GM19467 (cell line): Measurements from ENCODE around the gene PRR14.
"Not testable (repeated sequence)": the region's sequence is repeated elsewhere in the genome, so short reads cannot be mapped to it uniquely, and the experiment has no call there.

Experiments used
- ATAC-seq: cut with Tn5 transposase; IDR thresholded peaks from one replicate; pipeline ENCODE4 v1.9.1; 2021; ENCODE audit warnings: mild to moderate bottlenecking, moderate library complexity; ENCODE audit not compliant: unreplicated experiment

PRR14 gene

DNA sequence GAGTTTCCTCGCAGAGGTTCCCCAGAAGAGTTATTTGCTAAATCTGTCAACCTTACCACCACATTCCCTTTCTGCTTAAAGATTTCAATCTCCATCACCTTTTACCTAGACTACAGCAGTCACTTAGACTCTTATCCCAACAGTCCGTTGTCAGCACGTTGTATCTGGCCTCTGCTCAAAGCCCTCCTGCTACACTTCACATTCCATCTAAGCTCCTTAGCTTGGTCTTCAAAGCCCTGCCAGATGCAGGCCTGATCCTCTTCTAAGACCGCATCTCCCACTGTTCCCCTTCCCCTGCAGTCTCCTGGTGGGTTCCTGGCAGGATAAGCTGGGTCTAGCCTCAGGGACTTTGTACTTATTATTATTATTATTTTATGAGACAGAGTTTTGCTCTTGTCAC lies 37.9 kb downstream of the PRR14 start:
- ATAC-seq: no peak

GRCh38 chr16:30691907-30692306 lies 41.1 kb downstream of the PRR14 start:
- no peak for ATAC-seq

- ATAC-seq: no peak
Observed at GRCh38 chr16:30692396-30693064, 41.8 kb downstream of the PRR14 start.

GRCh38 chr16:30694926-30695693 lies 44.4 kb downstream of the PRR14 start:
- no peak for ATAC-seq

DNA sequence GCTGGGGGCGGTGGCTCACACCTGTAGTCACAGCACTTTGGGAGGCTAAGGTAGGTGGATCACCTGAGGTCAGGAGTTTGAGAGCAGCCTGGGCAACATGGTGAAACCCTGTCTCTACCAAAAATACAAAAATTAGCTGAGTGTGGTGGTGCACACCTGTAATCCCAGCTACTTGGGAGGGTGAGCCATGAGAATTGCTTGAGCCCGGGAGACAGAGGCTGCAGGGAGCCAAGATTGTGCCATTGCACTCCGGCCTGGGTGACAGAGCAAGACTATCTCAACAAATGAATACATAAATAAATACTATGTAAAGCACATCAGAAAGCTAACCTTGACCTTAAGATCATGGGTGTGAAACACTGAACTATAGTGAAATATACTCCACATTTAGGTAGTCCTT lies 45.9 kb downstream of the PRR14 start:
- not testable (repeated sequence) for ATAC-seq

GRCh38 chr16:30697264-30698138 lies 46.7 kb downstream of the PRR14 start:
- ATAC-seq: peak; percentile 76

GRCh38 chr16:30698139-30698815 lies 47.5 kb downstream of the PRR14 start:
- ATAC-seq: peak; percentile 51

DNA sequence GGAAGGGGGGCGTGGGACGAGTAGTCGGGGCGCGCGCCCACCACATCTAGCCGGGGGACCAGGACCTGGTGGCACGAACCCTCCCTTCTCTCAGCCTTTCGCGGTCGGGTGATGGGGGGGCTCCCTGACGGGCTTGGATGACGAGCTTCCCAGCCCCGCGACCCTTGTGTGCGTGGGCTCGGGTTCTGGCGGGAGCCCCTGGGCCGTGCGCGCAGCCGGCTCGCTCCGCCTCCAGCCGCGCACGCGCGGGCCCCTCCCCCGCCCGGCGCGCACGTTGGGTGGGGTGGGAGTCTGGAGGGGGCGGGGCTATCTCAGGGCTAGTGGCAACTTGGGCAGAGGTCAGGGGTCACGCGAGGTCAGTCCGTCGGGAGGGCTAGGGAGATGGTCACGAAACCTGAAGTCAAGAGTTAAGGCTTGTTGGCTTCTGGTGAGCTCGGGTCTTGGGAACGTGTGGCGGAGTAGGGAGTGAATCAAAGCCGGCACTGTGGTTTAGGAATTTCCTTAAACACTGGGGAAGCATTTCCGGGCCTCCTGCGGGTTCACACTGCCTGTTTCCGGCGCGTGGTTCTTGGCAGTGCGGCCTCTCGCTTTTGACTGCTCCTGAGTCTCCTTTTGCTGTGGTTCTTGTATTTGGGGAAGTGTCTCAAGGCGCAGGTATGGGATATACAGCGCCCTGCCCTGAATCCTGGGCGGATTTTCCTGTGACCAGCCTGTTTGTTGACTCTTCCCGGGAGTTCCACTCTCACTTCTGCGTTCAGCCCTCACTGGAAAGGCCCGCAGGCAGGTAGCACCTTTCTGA lies 48.3 kb downstream of the PRR14 start, which contains the start of gene SRCAP:
Gene SRCAP, plus strand, starts transcription at position 356 of the 799 bp plus-strand sequence. CDS start 1,654 bp downstream, outside the sequence.
- peak; percentile 24 for ATAC-seq

DNA sequence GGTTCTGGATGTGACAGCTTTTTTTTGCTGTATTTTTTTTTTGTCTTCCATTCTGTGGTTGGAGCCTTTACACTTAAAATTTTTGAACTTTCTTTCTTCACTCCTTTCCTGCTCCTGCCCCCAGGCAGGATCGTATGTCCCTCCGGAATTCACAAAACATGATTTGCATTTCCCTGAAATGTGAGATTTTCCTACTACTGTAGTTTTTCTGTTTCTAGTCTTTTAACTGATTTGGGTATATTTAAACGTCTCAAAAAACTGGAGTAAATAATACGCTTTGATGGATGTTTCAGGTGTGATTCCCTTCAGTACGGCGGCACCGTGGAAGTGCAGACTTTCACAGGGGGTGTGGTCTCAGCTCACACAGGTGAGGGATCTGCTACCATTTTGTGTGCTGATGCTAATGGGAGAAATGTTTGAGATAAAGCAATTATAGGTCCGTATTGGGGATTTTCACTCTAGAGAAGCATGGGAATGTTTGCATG lies 48.9 kb downstream of the PRR14 start:
- no peak for ATAC-seq

GRCh38 chr16:30700491-30700890 lies 49.7 kb downstream of the PRR14 start:
- ATAC-seq: no peak

DNA sequence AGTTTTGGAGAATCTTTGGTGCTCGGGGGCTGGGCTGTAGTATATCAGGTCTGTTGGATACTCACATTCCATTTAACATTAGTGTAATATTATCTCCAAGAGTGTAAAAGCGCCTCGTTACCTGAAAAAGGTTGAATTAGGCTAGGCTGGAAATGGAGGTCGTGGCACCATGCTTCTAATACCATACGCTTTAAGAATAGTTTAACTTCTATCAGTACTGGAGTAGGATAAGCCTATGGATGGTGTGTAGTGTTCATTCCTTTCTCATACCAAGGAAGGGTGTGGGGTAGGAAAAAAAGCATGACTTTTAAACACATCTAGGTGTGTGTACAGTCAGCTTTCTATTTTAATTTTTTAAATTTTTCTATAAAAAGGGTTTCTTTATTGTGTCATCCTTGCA lies 50.2 kb downstream of the PRR14 start:
- no peak for ATAC-seq

DNA sequence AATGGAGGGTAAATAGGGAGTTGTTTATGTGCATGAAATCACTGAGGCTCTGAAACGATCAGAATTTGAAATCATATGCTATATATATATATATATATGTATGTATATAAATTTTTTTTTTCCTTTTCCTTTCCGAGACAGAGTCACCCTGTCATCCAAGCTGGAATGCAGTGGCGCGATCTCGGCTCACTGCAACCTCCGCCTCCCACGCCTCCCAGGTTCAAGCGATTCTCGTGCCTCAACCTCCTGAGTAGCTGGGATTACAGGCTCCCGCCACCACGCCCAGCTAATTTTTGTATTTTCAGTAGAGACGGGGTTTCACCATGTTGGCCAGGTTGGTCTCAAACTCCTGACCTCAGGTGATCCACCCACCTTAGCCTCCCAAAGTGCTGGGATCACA lies 52.3 kb downstream of the PRR14 start:
- not testable (repeated sequence) for ATAC-seq

GRCh38 chr16:30703971-30704370 lies 53.2 kb downstream of the PRR14 start:
- ATAC-seq: no peak
